Endothelial cell of umbilical vein (primary cell): ENCODE results near the gene ENAH.

ENCODE experiments used
- POLR2A ChIP-seq: IDR thresholded peaks from 2 replicates; pipeline ENCODE4 v1.6.1; 2012; ENCODE audit warnings: low read depth, mild to moderate bottlenecking, control low read depth, low read length
- POLR2AphosphoS5 ChIP-seq: IDR thresholded peaks from 2 replicates; pipeline ENCODE4 v1.6.1; 2012; ENCODE audit warnings: low read depth, mild to moderate bottlenecking, control low read depth, low read length, moderate library complexity; ENCODE audit not compliant: insufficient read depth

DNA sequence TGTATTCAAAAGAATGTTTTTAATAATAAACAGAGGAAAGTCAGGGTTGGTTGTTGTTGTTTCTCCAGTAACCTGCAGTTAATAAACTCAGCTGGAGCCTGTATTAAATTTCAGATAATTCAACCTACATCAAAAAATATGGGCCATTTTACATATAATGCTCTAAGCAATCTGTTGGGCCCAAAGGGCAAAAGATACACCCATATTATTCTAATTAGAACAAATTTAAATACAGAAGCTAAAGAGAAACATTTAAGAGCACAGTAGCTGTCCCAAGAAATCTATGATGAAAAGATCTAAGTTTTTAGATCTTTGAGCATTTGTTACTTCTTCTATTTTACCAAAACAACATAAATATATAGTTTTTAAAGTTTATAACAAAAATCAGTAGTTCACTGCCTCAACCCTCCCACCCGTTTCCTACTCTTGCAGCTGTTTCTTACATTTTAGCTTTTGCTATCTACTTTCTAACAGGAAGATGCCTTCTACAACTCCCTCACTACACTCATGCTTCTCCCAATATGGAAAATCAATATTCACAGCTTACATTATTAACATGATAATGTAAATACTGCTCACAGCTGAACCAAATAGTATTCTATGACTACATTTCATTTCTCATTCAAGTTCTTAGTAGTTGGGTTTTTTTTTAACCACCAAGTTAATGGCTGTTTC, 130.2 kb downstream of the ENAH start:
- no peak for TF ChIP-seq POLR2AphosphoS5
- no peak for TF ChIP-seq POLR2A
